Epithelial cell of proximal tubule (primary cell): ENCODE measurements around the gene VGLL3. TPM values are rescaled to one million over a fixed set of nuclear protein-coding genes. Genes with fewer than 3 reads are reported as not detected.

Source experiments
- DNase-seq: peaks from one replicate; pipeline ENCODE4 v3.0.0-alpha.2; 2011; ENCODE audit warnings: low read depth
- H3K4me3 ChIP-seq: 2 replicates; pipeline ENCODE4 v1.5.1; 2011; ENCODE audit warnings: low read depth, mild to moderate bottlenecking, low read length
- CTCF ChIP-seq: conservative IDR thresholded peaks from 2 replicates; pipeline ENCODE4 v1.5.1; 2012; ENCODE audit warnings: low read depth, mild to moderate bottlenecking, low read length
- total RNA-seq: library from RNA; depleted of rRNA; stranded (reverse); fragments of >200 nt; gene quantifications from 2 replicates; pipeline ENCODE4 v1.2.3, GENCODE V29; 2015

The VGLL3 gene
- total RNA-seq, 1 donor from 2014 or later: 9.9 TPM

GRCh38 chr3:86913160-86913559, 77.8 kb downstream of the VGLL3 start:
- H3K4me3 ChIP-seq: no peak overlapping the region
- TF ChIP-seq CTCF: no peak
- DNase-seq: no peak

GRCh38 chr3:86895202-86895601, 95.7 kb downstream of the VGLL3 start:
- no peak for TF ChIP-seq CTCF
- no peak for DNase-seq
- H3K4me3 ChIP-seq: no peak overlapping the region

GRCh38 chr3:86890741-86891396, 100.1 kb downstream of the VGLL3 start:
- no peak for TF ChIP-seq CTCF
- no peak overlapping the region for H3K4me3 ChIP-seq
- no peak for DNase-seq

Other genes starting within 250 kb of the VGLL3 start
- gene CHMP2B, start 236.2 kb upstream of the VGLL3 start, total RNA-seq: 27.4 and 30.9 TPM in 2 replicates